ENCODE results near the gene GAS6. TPM values are rescaled to one million over a fixed set of nuclear protein-coding genes. Genes with fewer than 3 reads are reported as not detected.
"Not testable (repeated sequence)": the region's sequence is repeated elsewhere in the genome, so short reads cannot be mapped to it uniquely, and the experiment has no call there.

Gene GAS6
- 21.8 TPM for total RNA-seq

DNA sequence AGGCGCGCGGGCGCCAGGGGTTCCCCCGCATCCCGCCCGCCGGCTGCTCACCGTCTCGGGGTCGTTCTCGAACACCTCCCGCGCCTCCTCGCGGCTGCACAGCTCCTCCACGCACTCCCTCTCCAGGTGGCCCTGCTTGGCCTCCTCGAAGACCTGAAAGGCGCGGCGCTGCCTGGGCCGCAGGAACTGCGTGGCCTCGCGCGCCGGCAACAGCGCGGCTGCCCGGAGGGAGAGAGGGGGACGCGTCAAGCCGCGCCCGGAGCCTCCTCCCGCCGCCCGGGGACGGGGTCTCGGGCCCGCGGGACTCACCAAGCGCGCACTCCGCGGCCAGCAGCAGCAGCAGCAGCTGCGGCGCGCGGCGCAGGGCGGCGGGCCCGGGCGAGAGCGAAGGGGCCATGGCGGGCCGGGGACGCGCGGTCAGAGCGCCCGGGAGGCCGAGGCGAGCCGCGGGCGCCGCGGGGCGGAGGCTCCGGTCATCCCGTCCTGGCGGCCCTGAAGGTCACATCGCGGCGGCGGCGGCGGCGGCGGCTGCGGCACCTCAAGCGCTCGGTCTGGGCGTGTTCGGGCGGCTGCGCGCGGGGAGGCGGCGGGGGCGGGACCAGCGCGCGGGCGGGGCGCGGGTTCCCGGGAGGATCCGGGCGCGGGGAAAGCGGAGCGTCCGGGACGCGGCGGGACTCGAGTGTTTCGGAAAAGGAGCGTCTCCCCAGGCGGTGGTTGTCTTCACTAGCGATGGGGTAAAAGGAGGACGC lies at the start of gene GAS6:
Gene GAS6, minus strand, starts transcription at position 553 of the 749 bp plus-strand sequence. Its CDS starts 156 bp downstream, at position 397.
- DNase-seq, result peak; percentile 39

DNA sequence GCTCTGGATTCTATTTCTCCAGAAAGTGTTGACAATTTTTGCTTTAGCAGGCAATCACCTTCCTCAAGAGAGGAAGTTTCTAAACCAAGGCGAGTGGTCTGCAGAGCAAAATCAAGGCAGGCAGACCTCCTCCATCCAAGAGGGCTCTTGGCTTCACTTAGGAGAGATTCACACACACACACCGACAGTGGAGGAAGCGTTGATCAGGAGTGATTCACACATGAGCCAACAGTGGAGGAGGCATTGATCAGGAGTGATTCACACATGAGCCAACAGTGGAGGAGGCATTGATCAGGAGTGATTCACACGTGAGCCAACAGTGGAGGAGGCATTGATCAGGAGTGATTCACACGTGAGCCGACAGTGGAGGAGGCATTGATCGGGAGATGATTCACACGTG lies 49.5 kb upstream of the GAS6 start:
- not testable (repeated sequence) for DNase-seq

DNA sequence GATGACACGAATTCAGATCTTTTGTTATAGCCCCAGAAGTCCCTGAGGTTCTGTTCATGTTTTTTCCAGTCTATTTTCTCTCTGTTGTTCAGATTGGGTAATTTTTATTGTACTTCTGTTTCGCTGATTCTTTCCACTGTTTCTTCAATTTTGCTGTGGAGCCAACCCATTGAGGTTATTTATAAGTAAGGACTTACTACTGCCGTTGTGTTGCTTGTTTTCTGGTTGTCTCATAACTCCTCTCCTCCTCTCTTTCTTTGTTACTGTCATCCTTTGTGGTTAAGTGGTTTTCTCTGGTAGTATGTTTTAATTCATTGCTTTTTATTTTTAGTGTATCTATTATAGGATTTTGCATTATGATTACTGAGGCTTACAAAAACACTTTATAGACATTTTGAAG lies 48.7 kb upstream of the GAS6 start:
- DNase-seq, result no peak

DNA sequence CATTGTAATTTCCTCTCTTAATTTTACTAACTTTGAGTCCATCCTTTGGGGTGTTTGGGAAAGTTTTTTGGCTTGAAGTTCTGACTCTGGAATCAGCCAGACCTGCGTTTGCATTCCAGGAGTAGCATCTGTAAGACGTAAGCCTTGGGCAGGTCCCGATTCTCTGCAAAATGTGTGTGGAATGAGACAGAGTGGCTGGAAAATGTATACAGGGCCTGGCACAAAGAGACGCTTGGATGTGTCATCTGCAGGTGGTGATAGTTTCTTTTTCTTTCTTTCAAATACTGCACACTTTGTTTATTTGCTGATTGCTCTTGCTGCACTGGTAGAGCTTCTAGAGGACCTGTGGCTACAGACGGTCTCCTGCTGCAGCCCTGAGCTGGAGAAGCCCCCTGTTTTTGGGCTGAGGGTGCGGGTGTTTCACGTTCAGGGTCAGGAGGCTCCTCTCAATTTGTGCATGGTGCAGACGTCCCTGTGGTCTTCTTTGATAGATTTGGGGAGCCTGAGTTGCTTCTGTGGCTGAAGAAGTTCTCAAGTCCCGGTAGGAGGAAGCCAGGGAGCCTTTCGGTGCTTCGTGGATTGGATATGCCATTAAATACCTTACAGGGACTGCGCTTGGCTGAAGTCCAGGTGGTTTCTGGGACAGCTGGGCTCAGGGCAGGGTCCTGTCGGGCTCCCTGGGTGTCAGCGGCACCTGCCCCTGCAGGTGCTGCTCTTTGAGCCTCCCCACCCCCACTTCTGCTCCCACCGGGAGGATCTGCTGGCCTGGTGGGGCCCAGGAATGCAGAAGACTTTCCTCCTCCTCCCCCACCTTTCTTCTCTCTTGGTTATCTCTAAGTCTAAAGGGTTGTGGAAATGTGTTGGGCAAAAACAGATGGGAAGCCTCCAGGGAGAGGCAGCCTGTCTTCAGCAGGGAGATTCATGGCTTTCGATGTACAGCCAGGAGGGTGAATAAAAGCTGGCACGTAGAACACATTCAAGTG lies 44.0 kb upstream of the GAS6 start:
- no peak for DNase-seq

DNA sequence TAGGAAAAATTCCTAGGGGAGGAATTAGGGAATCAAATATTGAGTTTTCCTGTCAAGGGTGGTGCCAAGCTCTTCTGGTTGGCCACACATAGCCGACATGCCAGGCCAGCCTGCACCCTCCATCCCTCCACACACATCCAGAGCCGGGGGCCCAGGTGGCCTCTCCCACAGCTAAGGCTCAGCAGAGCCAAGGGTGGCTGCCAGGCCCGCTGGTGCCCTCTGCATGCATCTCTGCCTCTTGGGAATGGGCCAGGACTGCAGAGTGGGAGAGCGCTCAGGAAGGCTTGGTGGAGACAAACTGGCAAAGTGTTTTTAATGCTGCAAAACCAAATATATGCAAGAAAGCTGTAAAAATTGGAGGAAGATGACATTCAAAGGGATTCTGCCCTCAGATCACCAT lies 42.7 kb upstream of the GAS6 start:
- peak; percentile 12 for DNase-seq

DNA sequence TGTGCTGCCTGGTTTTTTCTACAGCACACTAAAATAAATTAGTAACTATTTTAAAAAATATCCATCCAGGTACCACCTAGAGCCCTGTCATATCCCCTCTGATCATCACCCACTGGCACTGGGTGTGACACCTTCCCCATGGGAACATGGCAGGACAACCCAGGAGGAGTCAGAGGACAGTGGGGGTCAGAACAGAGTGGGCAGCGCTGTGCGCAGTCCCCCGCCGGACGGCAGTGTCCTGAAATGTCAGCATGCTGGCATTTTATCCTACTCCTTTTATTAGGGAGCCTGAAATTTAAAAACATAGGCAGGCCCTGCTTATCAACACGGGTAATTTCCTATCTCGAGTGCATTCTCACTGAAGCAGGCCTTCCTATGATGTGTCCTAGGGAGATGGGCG lies 42.1 kb upstream of the GAS6 start:
- DNase-seq, result no peak

DNA sequence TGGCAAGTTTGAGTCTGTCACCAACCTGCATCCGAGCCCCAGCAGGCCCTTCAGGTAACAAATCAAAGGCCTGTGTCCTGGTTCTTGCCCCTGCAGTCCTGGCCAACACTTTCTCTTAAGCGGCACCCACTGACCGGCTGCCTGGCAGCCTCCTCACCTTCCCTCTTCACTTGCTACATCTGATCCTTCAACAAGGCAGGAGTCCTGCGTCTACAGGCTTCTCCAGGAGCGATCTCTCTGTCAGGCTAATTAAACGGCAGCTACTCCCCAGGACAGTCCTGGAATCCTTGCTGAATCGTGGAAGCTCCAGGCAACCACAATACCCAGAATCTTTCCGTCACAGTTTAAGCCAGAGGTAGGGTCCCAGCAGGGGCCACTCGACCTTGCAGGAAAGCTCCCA lies 41.1 kb upstream of the GAS6 start:
- DNase-seq, result no peak

DNA sequence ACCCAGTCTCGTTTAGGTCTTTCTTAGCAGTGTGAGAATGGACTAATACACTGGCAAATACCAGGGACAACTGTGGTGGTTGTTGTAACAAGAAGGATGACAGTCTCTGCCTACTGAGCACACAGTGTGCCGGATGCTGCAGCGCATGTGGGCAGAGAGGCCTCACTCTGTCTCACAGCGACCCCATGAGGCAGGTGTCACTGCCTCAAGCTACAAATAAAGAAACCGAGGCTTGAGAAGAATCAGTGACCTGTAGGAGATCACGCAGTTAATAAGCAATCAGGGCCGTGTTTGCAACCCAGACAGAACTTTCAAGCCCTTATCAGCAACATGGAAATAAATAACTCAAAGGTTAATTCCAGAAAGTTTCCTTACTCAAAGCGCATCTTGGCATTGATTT lies 40.5 kb upstream of the GAS6 start:
- no peak for DNase-seq

DNA sequence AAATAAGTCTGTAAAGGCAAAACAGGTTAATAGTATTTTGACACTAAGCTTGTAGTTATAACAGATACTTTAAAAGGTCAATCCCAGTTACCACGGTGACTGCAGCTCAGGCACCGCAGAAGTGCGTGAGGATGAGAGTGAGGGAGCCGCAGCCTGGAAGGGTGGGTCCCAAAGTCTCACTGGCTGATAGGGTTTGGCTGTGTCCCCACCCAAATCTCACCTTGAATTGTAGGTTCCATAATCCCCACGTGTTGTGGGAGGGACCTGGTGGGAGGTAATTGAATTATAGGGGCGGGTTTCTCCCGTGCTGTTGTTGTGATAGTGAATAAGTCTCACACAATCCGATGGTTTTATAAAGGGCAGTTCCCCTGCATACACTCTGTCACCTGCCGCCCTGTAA lies 40.0 kb upstream of the GAS6 start:
- DNase-seq, result no peak

DNA sequence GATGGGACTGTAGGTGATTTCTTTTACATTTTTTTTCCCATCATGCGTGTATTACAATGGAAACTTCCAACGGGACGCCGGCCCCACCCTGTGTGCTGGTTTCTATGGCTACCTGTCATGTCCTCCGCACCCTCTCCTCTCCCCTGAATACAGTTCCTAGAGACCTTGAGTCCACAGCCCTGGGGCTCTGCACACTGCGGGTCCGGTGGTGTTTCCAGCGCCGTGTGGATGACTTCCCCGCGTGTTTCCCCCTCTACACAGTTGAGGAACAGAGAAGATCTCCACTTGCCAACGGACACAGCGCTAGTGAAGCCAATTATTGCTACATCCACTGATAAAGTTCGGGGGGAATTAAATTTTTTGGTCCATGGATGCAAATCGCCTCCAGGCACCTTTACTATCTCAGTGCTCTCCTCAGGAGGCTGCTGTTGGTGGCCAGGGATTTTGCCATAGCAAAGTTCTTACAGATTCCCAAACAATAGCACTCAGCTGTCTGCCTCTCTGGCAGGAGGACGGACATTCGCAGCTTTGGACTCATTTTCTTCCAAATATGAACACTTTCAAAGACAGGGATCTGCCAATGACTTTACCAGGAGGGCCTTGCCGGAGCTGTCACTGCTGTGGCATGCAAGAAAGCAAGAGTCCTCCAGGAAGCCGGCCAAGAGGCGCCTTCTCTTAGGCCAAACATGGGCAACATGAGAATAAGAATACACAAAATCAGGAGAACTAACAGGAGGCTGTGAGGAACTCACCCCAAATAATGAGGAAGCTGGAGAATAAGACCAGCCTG lies 39.3 kb upstream of the GAS6 start:
- DNase-seq, result no peak

DNA sequence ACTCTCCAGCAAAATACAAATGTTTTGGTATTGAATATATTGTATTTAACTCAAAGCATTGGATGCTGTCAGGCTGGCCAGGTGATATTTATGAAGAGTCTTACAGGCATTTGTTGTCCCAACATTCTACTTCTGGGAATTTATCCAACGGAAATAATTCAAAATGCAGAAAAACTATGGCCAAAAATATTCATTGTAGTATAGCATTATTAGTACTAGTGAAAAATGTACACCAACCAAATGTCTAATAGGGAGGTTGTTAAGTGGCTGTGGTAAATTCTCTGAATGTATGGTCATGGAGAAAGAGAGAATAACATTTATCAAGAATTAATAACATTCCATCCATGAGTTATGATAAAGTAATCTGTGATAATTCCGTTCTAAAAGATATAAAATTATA lies 38.6 kb upstream of the GAS6 start:
- DNase-seq, result no peak

DNA sequence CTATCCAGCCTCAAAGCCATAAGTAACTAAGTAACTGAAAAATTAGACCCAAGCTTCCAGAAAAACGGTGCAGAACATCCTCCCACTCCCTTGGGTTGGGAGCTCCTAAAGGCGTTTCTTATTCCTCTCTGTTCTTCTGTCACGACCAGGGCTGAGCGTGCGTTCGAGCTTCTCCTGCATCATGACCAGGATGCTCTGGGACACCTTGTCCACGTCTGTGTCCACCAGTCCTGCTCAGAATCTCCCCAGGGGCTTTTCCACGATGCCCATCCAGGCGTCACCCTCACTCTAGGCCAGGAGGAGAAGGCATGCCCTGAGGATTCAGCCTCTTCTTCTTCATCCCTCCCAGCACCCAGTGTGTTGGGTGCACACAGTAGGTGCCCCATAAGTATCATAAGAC lies 37.8 kb upstream of the GAS6 start:
- no peak for DNase-seq

DNA sequence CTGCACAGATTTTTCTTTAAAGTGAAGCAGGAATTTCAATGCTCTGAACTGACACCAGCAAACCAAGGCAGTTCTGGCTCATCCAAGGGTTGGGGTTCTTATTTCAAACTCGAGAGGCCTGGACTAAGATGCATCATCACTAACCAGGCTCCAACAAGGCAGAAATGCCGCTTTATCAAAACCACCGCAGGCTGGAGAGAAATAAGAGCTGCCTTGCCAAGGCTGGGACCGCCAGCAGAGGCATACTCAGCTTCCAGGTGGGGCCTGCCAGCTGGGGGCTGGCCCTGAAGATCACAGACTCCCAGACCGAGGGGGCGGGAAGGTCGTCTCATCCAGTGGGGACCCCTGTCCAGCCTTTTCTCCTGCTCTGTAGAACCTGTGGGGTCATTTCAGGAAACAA lies 37.4 kb upstream of the GAS6 start:
- no peak for DNase-seq

DNA sequence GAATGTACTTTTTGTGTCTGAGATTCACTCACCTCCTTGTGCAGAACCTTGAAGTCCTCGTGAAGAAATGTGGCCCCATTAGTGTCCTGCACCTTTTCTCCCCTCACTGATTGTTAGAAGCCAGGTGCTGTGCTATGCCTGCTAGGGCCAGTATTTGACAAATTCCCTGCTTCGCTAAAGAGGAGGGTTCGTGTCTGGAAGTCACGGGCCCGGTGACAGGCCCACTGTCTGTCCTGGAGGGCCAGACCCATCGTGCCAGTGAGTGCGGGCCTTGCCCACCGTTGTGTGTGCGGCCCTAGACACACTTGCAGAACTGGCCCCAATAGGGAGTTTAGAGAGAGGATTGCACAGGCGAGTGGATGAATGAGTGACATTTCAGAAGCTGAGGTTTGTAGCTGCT lies 36.8 kb upstream of the GAS6 start:
- DNase-seq, result no peak

DNA sequence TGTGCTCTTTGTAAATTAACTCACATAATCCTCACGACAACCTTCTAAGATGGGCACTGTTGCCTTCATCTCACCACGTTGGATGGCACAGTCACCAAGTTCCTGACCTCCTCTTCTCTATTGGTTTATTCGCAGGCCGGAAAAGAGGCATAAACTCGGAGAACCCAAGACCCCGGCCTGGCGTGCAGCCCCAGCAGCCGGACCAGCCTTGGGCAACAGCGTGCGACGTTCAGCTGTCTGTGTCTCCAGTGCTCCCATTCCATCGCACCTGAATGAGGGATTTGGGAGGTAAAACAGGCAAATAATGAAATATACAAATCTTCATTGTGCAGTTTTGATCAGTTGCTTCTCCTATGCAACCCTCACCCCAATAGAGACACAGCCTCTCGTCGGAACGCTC lies 34.5 kb upstream of the GAS6 start:
- DNase-seq, result no peak

DNA sequence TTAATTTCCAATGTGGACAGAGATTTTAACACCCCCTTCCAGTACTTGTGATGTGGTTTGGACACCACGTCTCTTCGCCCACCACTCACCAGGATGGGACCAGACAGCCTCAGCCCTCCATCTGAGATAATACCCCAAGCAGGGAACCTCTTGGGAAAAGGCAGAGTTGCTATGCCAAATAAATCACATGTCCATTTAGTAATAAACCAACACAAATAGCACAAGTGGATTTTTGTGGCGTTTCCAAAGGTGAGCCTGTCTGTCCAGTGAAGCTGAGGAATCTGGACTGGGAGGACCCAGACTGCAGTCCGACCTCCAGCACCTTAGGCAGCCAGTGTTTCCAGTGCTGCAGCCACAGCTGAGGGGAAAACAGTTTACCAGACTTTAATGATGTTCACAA lies 34.1 kb upstream of the GAS6 start:
- DNase-seq, result no peak

DNA sequence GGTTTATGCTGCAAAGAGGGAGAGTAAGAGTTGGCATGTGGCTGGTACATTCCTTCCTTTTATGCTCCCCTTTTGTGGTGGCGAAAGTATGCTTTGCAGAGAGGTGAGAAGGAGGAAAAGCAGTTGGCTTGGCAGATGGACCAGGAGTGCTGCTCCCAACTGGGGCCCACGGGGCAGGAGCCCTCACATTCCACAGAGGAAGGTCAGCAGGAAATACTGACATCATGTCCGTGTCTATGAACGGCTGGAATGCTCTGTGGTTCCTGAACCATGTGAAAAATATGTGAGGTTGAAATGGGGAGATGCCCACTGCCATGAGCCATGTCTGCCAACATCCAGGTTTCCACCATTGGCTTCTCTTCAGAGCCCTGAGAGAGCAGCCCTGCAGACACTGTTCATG lies 33.3 kb upstream of the GAS6 start:
- no peak for DNase-seq

DNA sequence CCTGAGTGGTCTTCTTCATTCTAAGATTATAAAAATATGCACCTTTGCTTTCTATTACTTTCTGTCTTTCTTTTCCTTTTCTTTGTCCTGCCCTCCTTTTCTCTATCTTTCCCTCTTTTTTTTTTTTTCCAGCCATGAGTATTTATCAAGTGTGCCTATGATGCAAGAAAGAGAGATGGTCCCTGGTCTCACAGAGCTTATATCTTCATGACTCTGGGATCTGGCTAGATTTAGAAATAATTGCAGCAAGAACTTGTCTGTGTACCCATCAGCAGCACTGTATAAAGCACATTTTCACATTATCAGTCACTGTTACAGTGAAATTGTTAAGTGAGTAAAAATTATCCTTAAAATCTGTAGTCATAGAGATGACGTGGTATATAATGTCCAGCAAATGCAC lies 31.6 kb upstream of the GAS6 start:
- DNase-seq, result no peak

DNA sequence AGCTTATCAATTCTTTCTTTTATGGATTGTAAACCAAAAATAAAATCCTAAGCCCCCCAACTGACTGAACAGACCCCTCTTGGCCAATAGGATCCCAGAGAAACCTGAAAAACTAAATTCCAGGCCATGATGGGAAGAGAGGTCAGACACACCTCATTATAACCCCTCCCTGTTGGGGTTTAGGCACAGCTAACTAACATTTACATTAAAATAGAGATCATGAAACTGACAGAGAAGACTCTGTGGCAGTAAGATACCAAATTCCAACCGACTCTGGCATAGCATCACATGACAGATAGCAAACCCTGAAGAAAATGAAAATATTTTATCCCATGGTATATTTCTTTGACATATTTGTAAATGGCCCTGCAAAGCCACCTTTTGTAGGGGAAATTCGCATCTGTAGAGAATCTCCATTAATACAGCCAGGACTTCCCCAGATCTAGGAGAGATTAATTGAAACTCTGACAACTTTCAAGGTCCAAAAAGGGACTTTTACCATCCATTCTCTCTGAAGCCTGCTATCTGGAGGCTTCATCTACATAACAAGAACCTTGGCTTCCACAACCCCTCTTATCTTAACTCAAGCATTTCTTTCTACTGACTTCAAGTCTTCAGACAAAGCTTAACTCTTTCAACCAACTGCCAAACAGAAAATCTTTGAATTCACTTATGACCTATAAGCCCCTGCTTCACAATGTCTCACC lies 27.1 kb upstream of the GAS6 start:
- no peak for DNase-seq

DNA sequence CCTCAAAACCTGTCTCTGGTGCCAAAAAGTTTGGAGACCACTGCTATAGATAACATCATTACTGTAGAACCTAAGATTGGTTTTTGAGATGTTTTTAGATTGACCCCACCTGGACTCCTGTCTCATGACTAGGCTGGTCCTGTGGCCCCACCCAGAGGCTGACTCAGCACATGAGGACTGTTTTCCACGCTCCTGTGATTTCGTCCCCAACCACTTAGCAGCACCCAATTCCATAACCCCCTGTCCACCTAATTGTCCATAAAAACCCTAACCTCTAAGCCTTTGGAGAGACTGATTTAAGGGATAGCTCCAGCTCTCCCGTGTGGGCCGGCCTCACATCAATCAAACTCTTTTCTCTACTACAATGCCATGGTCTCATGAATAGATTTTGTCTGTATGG lies 25.6 kb upstream of the GAS6 start:
- DNase-seq, result no peak

DNA sequence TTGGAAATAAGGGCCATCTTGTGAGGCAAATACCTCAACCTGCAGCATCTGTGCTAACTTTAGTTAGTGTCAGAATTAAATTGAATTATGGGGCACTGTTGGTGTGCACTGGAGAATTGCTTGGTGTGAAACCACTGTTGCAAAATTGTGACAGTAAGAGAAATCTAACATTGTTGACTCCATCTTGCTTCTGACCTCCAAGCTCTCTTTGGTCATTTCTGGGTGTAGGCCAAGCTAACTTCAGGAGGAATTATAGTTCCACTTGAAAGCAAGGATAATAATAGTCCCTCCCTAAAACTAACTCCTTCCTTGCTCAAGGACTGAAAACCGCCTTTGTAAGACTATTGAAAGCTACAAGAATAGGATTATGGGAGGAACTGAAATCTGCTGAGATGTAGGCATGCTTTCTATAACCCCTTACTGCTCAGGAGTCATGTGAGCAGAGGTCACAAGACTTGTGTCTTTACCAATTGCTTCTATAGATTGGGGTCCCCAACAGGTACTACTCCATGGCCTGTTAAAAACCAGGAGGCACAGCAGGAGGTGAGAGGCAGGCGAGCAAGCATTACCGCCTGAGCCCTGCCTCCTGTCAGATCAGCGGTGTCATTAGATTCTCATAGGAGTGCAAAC lies 24.9 kb upstream of the GAS6 start:
- DNase-seq, result no peak
